WTC11 (cell line): ENCODE measurements around the gene KHDRBS1. TPM values are rescaled to one million over a fixed set of nuclear protein-coding genes. Genes with fewer than 3 reads are reported as not detected.

Source experiments
- ATAC-seq: fragments of 200-7000 bp; cut with Tn5 transposase; 2 replicates; pipeline ENCODE4 v1.10.0; 2021; ENCODE audit warnings: mild to moderate bottlenecking, moderate library complexity
- CTCF ChIA-PET: fragments of 300-600 bp; sonication (Branson Sonifier 250); formaldehyde crosslinking; loops from one replicate; lab custom pipeline; 2021; ENCODE audit warnings: antibody characterized with exemption; lab: Charles Lee
- POLR2A ChIA-PET: fragments of 350-600 bp; sonication (Branson Sonifier 250); formaldehyde crosslinking; loops from one replicate; lab custom pipeline; 2021; ENCODE audit warnings: antibody characterized with exemption; lab: Charles Lee
- DNase-seq: peaks from one replicate; pipeline ENCODE4 v3.0.0; 2021; ENCODE audit warnings: low spot score
- H3K27ac Mint-ChIP-seq: 2 replicates; pipeline ENCODE4 v1.8.0; 2021; ENCODE audit warnings: mixed read lengths
- H3K27me3 Mint-ChIP-seq: 2 replicates; pipeline ENCODE4 v1.8.0; 2021; ENCODE audit warnings: low read depth, mild to moderate bottlenecking, moderate library complexity, mixed read lengths
- H3K36me3 Mint-ChIP-seq: 2 replicates; pipeline ENCODE4 v1.8.0; 2021; ENCODE audit warnings: mixed read lengths
- H3K4me1 Mint-ChIP-seq: 2 replicates; pipeline ENCODE4 v1.8.0; 2022; ENCODE audit warnings: mixed read lengths
- H3K4me3 Mint-ChIP-seq: 2 replicates; pipeline ENCODE4 v1.8.0; 2021; ENCODE audit warnings: mild to moderate bottlenecking, moderate library complexity, mixed read lengths
- H3K9me3 Mint-ChIP-seq: 2 replicates; pipeline ENCODE4 v1.8.0; 2021; ENCODE audit warnings: mixed read lengths
- CREB1 ChIP-seq: sonication (generic); formaldehyde crosslinking; IDR thresholded peaks from 2 replicates; pipeline ENCODE4 v1.8.0; 2023; ENCODE audit warnings: mild to moderate bottlenecking, missing genetic modification reagents
- GRHL2 ChIP-seq: fragments of 250-450 bp; sonication (Bioruptor Pico); IDR thresholded peaks from 2 replicates; pipeline ENCODE4 v1.8.0; 2022; ENCODE audit warnings: mild to moderate bottlenecking, moderate library complexity; ENCODE audit not compliant: insufficient replicate concordance, severe bottlenecking
- MYBL2 ChIP-seq: sonication (generic); formaldehyde crosslinking; IDR thresholded peaks from 2 replicates; pipeline ENCODE4 v1.8.1; 2023; ENCODE audit warnings: mild to moderate bottlenecking, moderate library complexity, missing genetic modification reagents
- NR3C1 ChIP-seq: sonication (generic); formaldehyde crosslinking; conservative IDR thresholded peaks from 2 replicates; pipeline ENCODE4 v1.8.1; 2023; ENCODE audit warnings: low read depth, mild to moderate bottlenecking, missing genetic modification reagents
- TP53 ChIP-seq: sonication (generic); formaldehyde crosslinking; IDR thresholded peaks from 2 replicates; pipeline ENCODE4 v1.8.1; 2023; ENCODE audit warnings: mild to moderate bottlenecking, missing genetic modification reagents
- ZBTB21 ChIP-seq: sonication (generic); formaldehyde crosslinking; IDR thresholded peaks from 2 replicates; pipeline ENCODE4 v1.8.1; 2023; ENCODE audit warnings: mild to moderate bottlenecking, missing genetic modification reagents, borderline replicate concordance
- ZNF138 ChIP-seq: sonication (generic); formaldehyde crosslinking; conservative IDR thresholded peaks from 2 replicates; pipeline ENCODE4 v1.8.1; 2022; ENCODE audit warnings: mild to moderate bottlenecking, moderate library complexity, missing genetic modification reagents
- ZNF317 ChIP-seq: sonication (generic); formaldehyde crosslinking; IDR thresholded peaks from 2 replicates; pipeline ENCODE4 v1.8.1; 2023; ENCODE audit warnings: low read depth, mild to moderate bottlenecking, moderate library complexity, missing genetic modification reagents, borderline replicate concordance
- ZNF423 ChIP-seq: fragments of 250-450 bp; sonication (Bioruptor Pico); IDR thresholded peaks from 2 replicates; pipeline ENCODE4 v2.1.2; 2022; ENCODE audit warnings: mild to moderate bottlenecking, moderate library complexity
- total RNA-seq: library from RNA; stranded (reverse); gene quantifications from 3 replicates; pipeline ENCODE4 v1.2.3, GENCODE V29; 2021
- TF ChIP-seq, protein P1 (sequence below): sonication (generic); formaldehyde crosslinking; IDR thresholded peaks from 2 replicates; pipeline ENCODE4 v1.8.1; 2023; ENCODE audit warnings: mild to moderate bottlenecking, missing genetic modification reagents
- TF ChIP-seq, protein P2 (sequence below): sonication (generic); formaldehyde crosslinking; IDR thresholded peaks from 2 replicates; pipeline ENCODE4 v1.8.0; 2023; ENCODE audit warnings: mild to moderate bottlenecking, missing genetic modification reagents
- TF ChIP-seq, protein P3 (sequence below): fragments of 250-450 bp; sonication (Bioruptor Pico); IDR thresholded peaks from 2 replicates; pipeline ENCODE4 v1.8.0; 2021; ENCODE audit warnings: mild to moderate bottlenecking
- TF ChIP-seq, protein P4 (sequence below): sonication (generic); formaldehyde crosslinking; conservative IDR thresholded peaks from 2 replicates; pipeline ENCODE4 v1.8.1; 2022; ENCODE audit warnings: mild to moderate bottlenecking, missing genetic modification reagents
- TF ChIP-seq, protein P5 (sequence below): sonication (generic); formaldehyde crosslinking; IDR thresholded peaks from 2 replicates; pipeline ENCODE4 v1.8.1; 2023; ENCODE audit warnings: mild to moderate bottlenecking, missing genetic modification reagents, borderline replicate concordance
- TF ChIP-seq, protein P6 (sequence below): sonication (generic); formaldehyde crosslinking; IDR thresholded peaks from 2 replicates; pipeline ENCODE4 v1.8.1; 2022; ENCODE audit warnings: mild to moderate bottlenecking, missing genetic modification reagents, moderate library complexity, borderline replicate concordance

The KHDRBS1 gene
- total RNA-seq, 1 experiment from 2014 or later: 264 TPM

DNA sequence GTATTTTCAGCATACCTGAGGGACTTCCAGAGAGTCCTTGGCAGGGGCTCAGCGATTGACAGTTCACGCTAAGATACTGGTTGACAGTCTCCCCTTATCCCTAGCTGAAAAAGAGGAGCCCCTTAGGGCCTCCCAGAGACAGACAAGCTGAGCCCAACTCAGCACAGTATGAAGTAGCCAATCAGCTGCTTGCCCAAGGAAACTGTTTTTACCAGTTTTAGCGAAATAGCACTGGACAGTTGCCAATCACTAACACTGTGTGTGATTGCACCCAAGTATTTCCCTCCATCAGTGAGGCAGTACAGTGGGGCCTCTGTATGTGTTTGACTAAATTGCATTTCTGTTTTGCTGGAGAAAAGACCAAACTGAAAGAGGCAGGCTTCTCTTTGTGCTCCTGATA lies 27.0 kb downstream of the KHDRBS1 start (continued):
- TF ChIP-seq, protein P1, sequence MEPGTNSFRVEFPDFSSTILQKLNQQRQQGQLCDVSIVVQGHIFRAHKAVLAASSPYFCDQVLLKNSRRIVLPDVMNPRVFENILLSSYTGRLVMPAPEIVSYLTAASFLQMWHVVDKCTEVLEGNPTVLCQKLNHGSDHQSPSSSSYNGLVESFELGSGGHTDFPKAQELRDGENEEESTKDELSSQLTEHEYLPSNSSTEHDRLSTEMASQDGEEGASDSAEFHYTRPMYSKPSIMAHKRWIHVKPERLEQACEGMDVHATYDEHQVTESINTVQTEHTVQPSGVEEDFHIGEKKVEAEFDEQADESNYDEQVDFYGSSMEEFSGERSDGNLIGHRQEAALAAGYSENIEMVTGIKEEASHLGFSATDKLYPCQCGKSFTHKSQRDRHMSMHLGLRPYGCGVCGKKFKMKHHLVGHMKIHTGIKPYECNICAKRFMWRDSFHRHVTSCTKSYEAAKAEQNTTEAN: no peak
- TF ChIP-seq, protein P2, sequence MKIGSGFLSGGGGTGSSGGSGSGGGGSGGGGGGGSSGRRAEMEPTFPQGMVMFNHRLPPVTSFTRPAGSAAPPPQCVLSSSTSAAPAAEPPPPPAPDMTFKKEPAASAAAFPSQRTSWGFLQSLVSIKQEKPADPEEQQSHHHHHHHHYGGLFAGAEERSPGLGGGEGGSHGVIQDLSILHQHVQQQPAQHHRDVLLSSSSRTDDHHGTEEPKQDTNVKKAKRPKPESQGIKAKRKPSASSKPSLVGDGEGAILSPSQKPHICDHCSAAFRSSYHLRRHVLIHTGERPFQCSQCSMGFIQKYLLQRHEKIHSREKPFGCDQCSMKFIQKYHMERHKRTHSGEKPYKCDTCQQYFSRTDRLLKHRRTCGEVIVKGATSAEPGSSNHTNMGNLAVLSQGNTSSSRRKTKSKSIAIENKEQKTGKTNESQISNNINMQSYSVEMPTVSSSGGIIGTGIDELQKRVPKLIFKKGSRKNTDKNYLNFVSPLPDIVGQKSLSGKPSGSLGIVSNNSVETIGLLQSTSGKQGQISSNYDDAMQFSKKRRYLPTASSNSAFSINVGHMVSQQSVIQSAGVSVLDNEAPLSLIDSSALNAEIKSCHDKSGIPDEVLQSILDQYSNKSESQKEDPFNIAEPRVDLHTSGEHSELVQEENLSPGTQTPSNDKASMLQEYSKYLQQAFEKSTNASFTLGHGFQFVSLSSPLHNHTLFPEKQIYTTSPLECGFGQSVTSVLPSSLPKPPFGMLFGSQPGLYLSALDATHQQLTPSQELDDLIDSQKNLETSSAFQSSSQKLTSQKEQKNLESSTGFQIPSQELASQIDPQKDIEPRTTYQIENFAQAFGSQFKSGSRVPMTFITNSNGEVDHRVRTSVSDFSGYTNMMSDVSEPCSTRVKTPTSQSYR (CRISPR knock-in tag): no peak
- TF ChIP-seq ZNF423 (CRISPR knock-in tag) (no peak), ZBTB21 (CRISPR knock-in tag) (no peak)

DNA sequence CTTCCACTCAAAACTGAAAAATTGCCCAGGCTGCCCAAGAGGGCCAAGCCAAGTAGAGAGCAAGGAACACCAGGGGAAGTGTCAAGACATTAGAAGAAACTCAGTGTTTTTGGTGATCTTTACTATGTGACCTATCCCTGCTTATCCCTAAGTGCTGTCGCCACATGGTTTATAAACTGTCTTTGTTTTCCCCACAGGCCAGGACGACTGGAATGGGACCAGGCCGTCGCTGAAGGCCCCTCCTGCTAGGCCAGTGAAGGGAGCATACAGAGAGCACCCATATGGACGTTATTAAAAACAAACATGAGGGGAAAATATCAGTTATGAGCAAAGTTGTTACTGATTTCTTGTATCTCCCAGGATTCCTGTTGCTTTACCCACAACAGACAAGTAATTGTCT lies 28.7 kb downstream of the KHDRBS1 start:
- ChIA-PET CTCF (no interaction called here), POLR2A (no interaction called here)
- peaks cover 76% of the 10 kb centered on the region for H3K36me3 Mint-ChIP-seq

More for the DNA sequence above, 28.7 kb downstream of the KHDRBS1 start:
- H3K27me3 Mint-ChIP-seq: no peaks in the 10 kb centered on the region
- H3K4me3 Mint-ChIP-seq: no peak overlapping the region
- no peak for ATAC-seq
- DNase-seq: no peak
- TF ChIP-seq ZNF317 (CRISPR knock-in tag) (no peak), GRHL2 (CRISPR knock-in tag) (no peak), ZNF138 (CRISPR knock-in tag) (no peak), NR3C1 (CRISPR knock-in tag) (no peak), CREB1 (CRISPR knock-in tag) (no peak), TP53 (CRISPR knock-in tag) (no peak), MYBL2 (CRISPR knock-in tag) (no peak)
- TF ChIP-seq, protein P3, sequence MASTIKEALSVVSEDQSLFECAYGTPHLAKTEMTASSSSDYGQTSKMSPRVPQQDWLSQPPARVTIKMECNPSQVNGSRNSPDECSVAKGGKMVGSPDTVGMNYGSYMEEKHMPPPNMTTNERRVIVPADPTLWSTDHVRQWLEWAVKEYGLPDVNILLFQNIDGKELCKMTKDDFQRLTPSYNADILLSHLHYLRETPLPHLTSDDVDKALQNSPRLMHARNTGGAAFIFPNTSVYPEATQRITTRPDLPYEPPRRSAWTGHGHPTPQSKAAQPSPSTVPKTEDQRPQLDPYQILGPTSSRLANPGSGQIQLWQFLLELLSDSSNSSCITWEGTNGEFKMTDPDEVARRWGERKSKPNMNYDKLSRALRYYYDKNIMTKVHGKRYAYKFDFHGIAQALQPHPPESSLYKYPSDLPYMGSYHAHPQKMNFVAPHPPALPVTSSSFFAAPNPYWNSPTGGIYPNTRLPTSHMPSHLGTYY: no peak
- TF ChIP-seq, protein P4, sequence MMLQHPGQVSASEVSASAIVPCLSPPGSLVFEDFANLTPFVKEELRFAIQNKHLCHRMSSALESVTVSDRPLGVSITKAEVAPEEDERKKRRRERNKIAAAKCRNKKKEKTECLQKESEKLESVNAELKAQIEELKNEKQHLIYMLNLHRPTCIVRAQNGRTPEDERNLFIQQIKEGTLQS (CRISPR knock-in tag): no peak
- TF ChIP-seq, protein P5, sequence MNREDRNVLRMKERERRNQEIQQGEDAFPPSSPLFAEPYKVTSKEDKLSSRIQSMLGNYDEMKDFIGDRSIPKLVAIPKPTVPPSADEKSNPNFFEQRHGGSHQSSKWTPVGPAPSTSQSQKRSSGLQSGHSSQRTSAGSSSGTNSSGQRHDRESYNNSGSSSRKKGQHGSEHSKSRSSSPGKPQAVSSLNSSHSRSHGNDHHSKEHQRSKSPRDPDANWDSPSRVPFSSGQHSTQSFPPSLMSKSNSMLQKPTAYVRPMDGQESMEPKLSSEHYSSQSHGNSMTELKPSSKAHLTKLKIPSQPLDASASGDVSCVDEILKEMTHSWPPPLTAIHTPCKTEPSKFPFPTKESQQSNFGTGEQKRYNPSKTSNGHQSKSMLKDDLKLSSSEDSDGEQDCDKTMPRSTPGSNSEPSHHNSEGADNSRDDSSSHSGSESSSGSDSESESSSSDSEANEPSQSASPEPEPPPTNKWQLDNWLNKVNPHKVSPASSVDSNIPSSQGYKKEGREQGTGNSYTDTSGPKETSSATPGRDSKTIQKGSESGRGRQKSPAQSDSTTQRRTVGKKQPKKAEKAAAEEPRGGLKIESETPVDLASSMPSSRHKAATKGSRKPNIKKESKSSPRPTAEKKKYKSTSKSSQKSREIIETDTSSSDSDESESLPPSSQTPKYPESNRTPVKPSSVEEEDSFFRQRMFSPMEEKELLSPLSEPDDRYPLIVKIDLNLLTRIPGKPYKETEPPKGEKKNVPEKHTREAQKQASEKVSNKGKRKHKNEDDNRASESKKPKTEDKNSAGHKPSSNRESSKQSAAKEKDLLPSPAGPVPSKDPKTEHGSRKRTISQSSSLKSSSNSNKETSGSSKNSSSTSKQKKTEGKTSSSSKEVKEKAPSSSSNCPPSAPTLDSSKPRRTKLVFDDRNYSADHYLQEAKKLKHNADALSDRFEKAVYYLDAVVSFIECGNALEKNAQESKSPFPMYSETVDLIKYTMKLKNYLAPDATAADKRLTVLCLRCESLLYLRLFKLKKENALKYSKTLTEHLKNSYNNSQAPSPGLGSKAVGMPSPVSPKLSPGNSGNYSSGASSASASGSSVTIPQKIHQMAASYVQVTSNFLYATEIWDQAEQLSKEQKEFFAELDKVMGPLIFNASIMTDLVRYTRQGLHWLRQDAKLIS: no peak
- TF ChIP-seq, protein P6, sequence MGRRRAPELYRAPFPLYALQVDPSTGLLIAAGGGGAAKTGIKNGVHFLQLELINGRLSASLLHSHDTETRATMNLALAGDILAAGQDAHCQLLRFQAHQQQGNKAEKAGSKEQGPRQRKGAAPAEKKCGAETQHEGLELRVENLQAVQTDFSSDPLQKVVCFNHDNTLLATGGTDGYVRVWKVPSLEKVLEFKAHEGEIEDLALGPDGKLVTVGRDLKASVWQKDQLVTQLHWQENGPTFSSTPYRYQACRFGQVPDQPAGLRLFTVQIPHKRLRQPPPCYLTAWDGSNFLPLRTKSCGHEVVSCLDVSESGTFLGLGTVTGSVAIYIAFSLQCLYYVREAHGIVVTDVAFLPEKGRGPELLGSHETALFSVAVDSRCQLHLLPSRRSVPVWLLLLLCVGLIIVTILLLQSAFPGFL (CRISPR knock-in tag): no peak
- H3K27ac Mint-ChIP-seq: peak overlapping the region; percentile 76; the same call in 1 of the 2 replicates
- H3K4me1 Mint-ChIP-seq: no peaks in the 10 kb centered on the region
- H3K9me3 Mint-ChIP-seq: no peaks in the 10 kb centered on the region
